ENCODE measurements around the gene MON2.
"Not testable (repeated sequence)": the region's sequence is repeated elsewhere in the genome, so short reads cannot be mapped to it uniquely, and the experiment has no call there.

MON2 gene

DNA sequence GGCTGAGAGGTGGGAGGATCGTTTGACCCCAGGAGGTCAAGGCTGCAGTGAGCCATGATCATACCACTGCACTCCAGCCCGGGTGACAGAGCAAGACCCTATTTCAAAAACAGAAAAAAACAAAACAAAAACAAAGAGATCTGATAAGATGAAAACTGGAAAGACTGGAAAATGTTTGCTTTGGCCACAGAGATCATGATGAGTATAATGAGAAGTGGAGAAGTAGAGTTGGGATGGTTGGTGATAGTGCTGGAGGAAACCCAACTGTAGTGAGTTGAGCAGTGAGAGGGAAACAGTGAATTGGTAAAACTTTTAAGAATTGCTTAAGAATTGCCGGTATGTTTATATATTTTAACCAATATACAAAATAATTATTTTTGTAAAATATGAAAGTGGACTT, 39.2 kb downstream of the MON2 start:
- H2BK15ac ChIP-seq (ENCODE audit: low read depth, poor library complexity, severe bottlenecking), result no peak overlapping the region
- H2AFZ ChIP-seq (ENCODE audit: low read depth, low read length), result no peak overlapping the region
- H4K8ac ChIP-seq (ENCODE audit: low read length), result no peak overlapping the region
- H3K18ac ChIP-seq (ENCODE audit: low read depth in 1 of 2, low read length in 2 of 2), result no peak overlapping the region
- H3K9ac ChIP-seq (ENCODE audit: low read length), result no peak overlapping the region
- no peak overlapping the region for H3K4me2 ChIP-seq (ENCODE audit: low read length, poor library complexity, severe bottlenecking)
- no peak overlapping the region for H3K4me3 ChIP-seq (ENCODE audit: insufficient read depth in 1 of 2, low read depth in 1 of 2, low read length in 2 of 2)
- H3K4ac ChIP-seq (ENCODE audit: low read depth in 1 of 2, low read length in 2 of 2), result no peak overlapping the region
- peaks cover 6% of the 10 kb centered on the region for H3K79me1 ChIP-seq (replicated peaks; ENCODE audit: low read length, poor library complexity, severe bottlenecking)
- no peak overlapping the region for H3K14ac ChIP-seq (ENCODE audit: low read length in 2 of 2)
- H3K9me3 ChIP-seq (ENCODE audit: control insufficient read depth, low read length), result peaks cover 3% of the 10 kb centered on the region
- no peak overlapping the region for H3K27ac ChIP-seq (ENCODE audit: low read length, poor library complexity, severe bottlenecking)
- H3K4me1 ChIP-seq (ENCODE audit: control insufficient read depth, insufficient read depth, low read depth, low read length), result peaks cover 2% of the 10 kb centered on the region
- H4K91ac ChIP-seq (ENCODE audit: low read length), result no peak overlapping the region
- H3K36me3 ChIP-seq (ENCODE audit: control insufficient read depth in 1 of 2, insufficient read depth in 2 of 2, low read depth in 1 of 2, low read length in 2 of 2), result peaks cover 3 to 86% of the 10 kb centered on the region in 2 experiments
- 80% methylated on average over 1 of the region's 3 CpGs for WGBS
- no peak overlapping the region for H2BK120ac ChIP-seq (ENCODE audit: low read depth, low read length)
- H3K27me3 ChIP-seq (ENCODE audit: control insufficient read depth in 1 of 2, insufficient read depth in 1 of 2, low read length in 2 of 2), result no peaks in the 10 kb centered on the region
- no peak overlapping the region for H2BK5ac ChIP-seq (ENCODE audit: low read depth, low read length, poor library complexity, severe bottlenecking)
- no peak overlapping the region for H3K23ac ChIP-seq (ENCODE audit: low read length in 2 of 2)
- H2AK5ac ChIP-seq (ENCODE audit: low read length, severe bottlenecking), result no peak overlapping the region
- DNase-seq, result no peak
- no peak overlapping the region for H2BK12ac ChIP-seq (ENCODE audit: low read length in 2 of 2)

DNA sequence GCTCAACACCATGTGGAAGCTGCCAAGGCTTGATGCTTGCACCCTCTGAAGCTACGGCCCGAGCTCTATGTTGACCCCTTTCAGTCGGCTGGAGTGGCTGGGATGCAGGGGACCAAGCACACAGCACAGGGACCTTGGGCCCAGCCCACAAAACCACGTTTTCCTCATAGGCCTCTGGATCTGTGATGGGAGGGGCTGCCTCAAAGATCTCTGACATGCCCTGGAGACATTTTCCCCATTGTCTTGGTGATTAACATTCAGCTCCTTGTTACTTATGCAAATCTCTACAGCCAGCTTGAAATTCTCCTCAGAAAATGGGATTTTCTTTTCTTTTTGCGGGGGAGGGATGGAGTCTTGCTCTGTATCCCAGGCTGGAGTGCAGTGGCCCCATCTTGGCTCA, 46.3 kb downstream of the MON2 start:
- H3K27ac ChIP-seq (ENCODE audit: low read length, poor library complexity, severe bottlenecking), result no peak overlapping the region
- H2BK120ac ChIP-seq (ENCODE audit: low read depth, low read length), result no peak overlapping the region
- no peaks in the 10 kb centered on the region for H3K4me1 ChIP-seq (ENCODE audit: control insufficient read depth, insufficient read depth, low read depth, low read length)
- peaks cover 17% of the 10 kb centered on the region for H3K9me3 ChIP-seq (ENCODE audit: control insufficient read depth, low read length)
- H2BK15ac ChIP-seq (ENCODE audit: low read depth, poor library complexity, severe bottlenecking), result no peak overlapping the region
- H4K91ac ChIP-seq (ENCODE audit: low read length), result no peak overlapping the region
- peaks cover 10 to 74% of the 10 kb centered on the region in 2 experiments for H3K36me3 ChIP-seq (ENCODE audit: control insufficient read depth in 1 of 2, insufficient read depth in 2 of 2, low read depth in 1 of 2, low read length in 2 of 2)
- no peak overlapping the region for H4K8ac ChIP-seq (ENCODE audit: low read length)
- no peak overlapping the region for H2BK12ac ChIP-seq (ENCODE audit: low read length in 2 of 2)
- no peak overlapping the region for H2AFZ ChIP-seq (ENCODE audit: low read depth, low read length)
- no peak overlapping the region for H3K4me3 ChIP-seq (ENCODE audit: insufficient read depth in 1 of 2, low read depth in 1 of 2, low read length in 2 of 2)
- H3K4ac ChIP-seq (ENCODE audit: low read depth in 1 of 2, low read length in 2 of 2), result no peak overlapping the region
- H3K79me1 ChIP-seq (replicated peaks; ENCODE audit: low read length, poor library complexity, severe bottlenecking), result peaks cover 17% of the 10 kb centered on the region
- no peak overlapping the region for H3K9ac ChIP-seq (ENCODE audit: low read length)
- H3K27me3 ChIP-seq (ENCODE audit: control insufficient read depth in 1 of 2, insufficient read depth in 1 of 2, low read length in 2 of 2), result no peaks in the 10 kb centered on the region
- DNase-seq, result no peak
- no peak overlapping the region for H3K14ac ChIP-seq (ENCODE audit: low read length in 2 of 2)
- no peak overlapping the region for H2BK5ac ChIP-seq (ENCODE audit: low read depth, low read length, poor library complexity, severe bottlenecking)
- H2AK5ac ChIP-seq (ENCODE audit: low read length, severe bottlenecking), result no peak overlapping the region
- WGBS, result 97% methylated on average over 5 of the region's 5 CpGs
- H3K23ac ChIP-seq (ENCODE audit: low read length in 2 of 2), result no peak overlapping the region
- H3K18ac ChIP-seq (ENCODE audit: low read depth in 1 of 2, low read length in 2 of 2), result no peak overlapping the region
- H3K4me2 ChIP-seq (ENCODE audit: low read length, poor library complexity, severe bottlenecking), result no peak overlapping the region

DNA sequence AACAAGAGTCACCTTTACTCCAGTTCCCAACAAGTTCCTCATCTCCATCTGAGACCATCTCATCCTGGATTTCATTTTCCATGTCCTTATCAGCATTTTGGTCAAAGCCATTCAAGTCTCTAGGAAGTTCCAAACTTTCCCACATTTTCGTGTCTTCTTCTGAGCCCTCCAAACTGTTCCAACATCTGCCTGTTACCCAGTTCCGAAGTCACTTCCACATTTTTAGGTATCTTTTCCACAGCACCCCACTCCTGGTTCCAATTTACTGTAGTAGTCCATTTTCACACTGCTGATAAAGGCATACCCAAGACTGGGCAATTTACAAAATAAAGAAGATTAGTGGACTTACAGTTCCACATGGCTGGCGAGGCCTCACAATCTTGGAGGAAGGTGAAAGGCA, 47.5 kb downstream of the MON2 start:
- Histone ChIP-seq H3K79me1 (replicated peaks; ENCODE audit: low read length, poor library complexity, severe bottlenecking) (peaks cover 17% of the 10 kb centered on the region), H3K9me3 (ENCODE audit: control insufficient read depth, low read length) (peaks cover 17% of the 10 kb centered on the region), H3K36me3 (ENCODE audit: control insufficient read depth in 1 of 2, insufficient read depth in 2 of 2, low read depth in 1 of 2, low read length in 2 of 2) (peaks cover 10 to 71% of the 10 kb centered on the region in 2 experiments)
- not testable (repeated sequence) for H3K27ac ChIP-seq (ENCODE audit: low read length, poor library complexity, severe bottlenecking); H2BK15ac ChIP-seq (ENCODE audit: low read depth, poor library complexity, severe bottlenecking); DNase-seq; H3K14ac ChIP-seq (ENCODE audit: low read length in 2 of 2); H3K4ac ChIP-seq (ENCODE audit: low read depth in 1 of 2, low read length in 2 of 2); H3K23ac ChIP-seq (ENCODE audit: low read length in 2 of 2); H2AFZ ChIP-seq (ENCODE audit: low read depth, low read length); H2BK120ac ChIP-seq (ENCODE audit: low read depth, low read length); H2BK12ac ChIP-seq (ENCODE audit: low read length in 2 of 2); H2AK5ac ChIP-seq (ENCODE audit: low read length, severe bottlenecking); H4K91ac ChIP-seq (ENCODE audit: low read length); H3K4me2 ChIP-seq (ENCODE audit: low read length, poor library complexity, severe bottlenecking); H2BK5ac ChIP-seq (ENCODE audit: low read depth, low read length, poor library complexity, severe bottlenecking); H4K8ac ChIP-seq (ENCODE audit: low read length); H3K27me3 ChIP-seq (ENCODE audit: control insufficient read depth in 1 of 2, insufficient read depth in 1 of 2, low read length in 2 of 2); H3K18ac ChIP-seq (ENCODE audit: low read depth in 1 of 2, low read length in 2 of 2); H3K4me3 ChIP-seq (ENCODE audit: insufficient read depth in 1 of 2, low read depth in 1 of 2, low read length in 2 of 2); H3K9ac ChIP-seq (ENCODE audit: low read length); H3K4me1 ChIP-seq (ENCODE audit: control insufficient read depth, insufficient read depth, low read depth, low read length)
- WGBS, result 98% methylated on average over 3 of the region's 3 CpGs

- Histone ChIP-seq H3K9ac (ENCODE audit: low read length) (no peak overlapping the region), H3K14ac (ENCODE audit: low read length in 2 of 2) (no peak overlapping the region), H2BK15ac (ENCODE audit: low read depth, poor library complexity, severe bottlenecking) (no peak overlapping the region)
Measured at GRCh38 chr12:62516927-62517326, 50.3 kb downstream of the MON2 start.

More at GRCh38 chr12:62516927-62517326, 50.3 kb downstream of the MON2 start:
- no peak overlapping the region for H3K4ac ChIP-seq (ENCODE audit: low read depth in 1 of 2, low read length in 2 of 2)
- H3K79me1 ChIP-seq (replicated peaks; ENCODE audit: low read length, poor library complexity, severe bottlenecking), result peaks cover 17% of the 10 kb centered on the region
- H3K9me3 ChIP-seq (ENCODE audit: control insufficient read depth, low read length), result peaks cover 12% of the 10 kb centered on the region
- no peak overlapping the region for H2BK120ac ChIP-seq (ENCODE audit: low read depth, low read length)
- H3K36me3 ChIP-seq (ENCODE audit: control insufficient read depth in 1 of 2, insufficient read depth in 2 of 2, low read depth in 1 of 2, low read length in 2 of 2), result peaks cover 13 to 63% of the 10 kb centered on the region in 2 experiments
- H4K91ac ChIP-seq (ENCODE audit: low read length), result no peak overlapping the region
- no peak overlapping the region for H3K27ac ChIP-seq (ENCODE audit: low read length, poor library complexity, severe bottlenecking)
- no peak overlapping the region for H3K18ac ChIP-seq (ENCODE audit: low read depth in 1 of 2, low read length in 2 of 2)
- no peak overlapping the region for H2BK5ac ChIP-seq (ENCODE audit: low read depth, low read length, poor library complexity, severe bottlenecking)
- H2BK12ac ChIP-seq (ENCODE audit: low read length in 2 of 2), result no peak overlapping the region
- no peak for DNase-seq
- no peaks in the 10 kb centered on the region for H3K27me3 ChIP-seq (ENCODE audit: control insufficient read depth in 1 of 2, insufficient read depth in 1 of 2, low read length in 2 of 2)
- H3K4me2 ChIP-seq (ENCODE audit: low read length, poor library complexity, severe bottlenecking), result no peak overlapping the region
- H4K8ac ChIP-seq (ENCODE audit: low read length), result no peak overlapping the region
- H2AK5ac ChIP-seq (ENCODE audit: low read length, severe bottlenecking), result no peak overlapping the region
- H3K4me1 ChIP-seq (ENCODE audit: control insufficient read depth, insufficient read depth, low read depth, low read length), result no peaks in the 10 kb centered on the region
- H3K23ac ChIP-seq (ENCODE audit: low read length in 2 of 2), result no peak overlapping the region
- H2AFZ ChIP-seq (ENCODE audit: low read depth, low read length), result no peak overlapping the region
- H3K4me3 ChIP-seq (ENCODE audit: insufficient read depth in 1 of 2, low read depth in 1 of 2, low read length in 2 of 2), result no peak overlapping the region

Measured in mesenchymal stem cell (in vitro differentiated cells and primary cell).